HG02885 (cell line): ENCODE results near the gene MEIS1.

Experiments used
- ATAC-seq: cut with Tn5 transposase; IDR thresholded peaks from one replicate; pipeline ENCODE4 v1.9.1; 2021; ENCODE audit warnings: mild to moderate bottlenecking; ENCODE audit not compliant: unreplicated experiment, poor library complexity

MEIS1 gene

GRCh38 chr2:66497431-66498288, 62.7 kb downstream of the MEIS1 start:
- ATAC-seq: no peak

GRCh38 chr2:66498289-66498975, 63.5 kb downstream of the MEIS1 start:
- no peak for ATAC-seq

GRCh38 chr2:66501267-66501666, 66.3 kb downstream of the MEIS1 start:
- ATAC-seq: no peak

- ATAC-seq: no peak
Observed at GRCh38 chr2:66506265-66506664, 71.3 kb downstream of the MEIS1 start.

- no peak for ATAC-seq
Observed at GRCh38 chr2:66507673-66508201, 72.8 kb downstream of the MEIS1 start.

- ATAC-seq: no peak
Observed at GRCh38 chr2:66508484-66509071, 73.7 kb downstream of the MEIS1 start.

- no peak for ATAC-seq
Observed at GRCh38 chr2:66509326-66509811, 74.4 kb downstream of the MEIS1 start.

- ATAC-seq: no peak
Observed at GRCh38 chr2:66512626-66513025, 77.7 kb downstream of the MEIS1 start.

GRCh38 chr2:66515743-66516142, 80.8 kb downstream of the MEIS1 start:
- ATAC-seq: no peak

- ATAC-seq: no peak
Observed at GRCh38 chr2:66516499-66516898, 81.6 kb downstream of the MEIS1 start.

- ATAC-seq: no peak
Observed at GRCh38 chr2:66517772-66518171, 82.8 kb downstream of the MEIS1 start.

- ATAC-seq: no peak
Observed at GRCh38 chr2:66519264-66519843, 84.4 kb downstream of the MEIS1 start.

GRCh38 chr2:66521291-66521922, 86.5 kb downstream of the MEIS1 start:
- no peak for ATAC-seq

GRCh38 chr2:66522611-66523376, 87.9 kb downstream of the MEIS1 start:
- no peak for ATAC-seq

- no peak for ATAC-seq
Observed at GRCh38 chr2:66523377-66523969, 88.5 kb downstream of the MEIS1 start.

- ATAC-seq: no peak
Observed at GRCh38 chr2:66523990-66524389, 89.1 kb downstream of the MEIS1 start.

- ATAC-seq: no peak
Observed at GRCh38 chr2:66525606-66526005, 90.7 kb downstream of the MEIS1 start.

- ATAC-seq: no peak
Observed at GRCh38 chr2:66526180-66526579, 91.3 kb downstream of the MEIS1 start.
